HCT116 (cell line): ENCODE measurements around the gene S100G. TPM values are rescaled to one million over a fixed set of nuclear protein-coding genes. Genes with fewer than 3 reads are reported as not detected.

Experiments
- ATAC-seq: fragments of 200-7000 bp; cut with Tn5 transposase; 2 replicates; pipeline ENCODE4 v1.9.1; 2020; ENCODE audit warnings: mild to moderate bottlenecking, moderate library complexity
- BruUV-seq: library from RNA; stranded (reverse); fragments of 400-500 nt; replicated peaks from 2 replicates; lab custom pipeline; 2021; lab: Mats Ljungman, UMichigan
- CTCF ChIA-PET: fragments of 300-600 bp; sonication (Branson Sonifier 250); formaldehyde crosslinking; loops from one replicate; lab custom pipeline; 2021; ENCODE audit warnings: antibody characterized with exemption; lab: Charles Lee
- POLR2A ChIA-PET: fragments of 300-600, 350-600 bp; sonication (Branson Sonifier 250); formaldehyde crosslinking; loops from one replicate; lab custom pipeline; 2021; ENCODE audit warnings: antibody characterized with exemption; lab: Charles Lee
- RAD21 ChIA-PET, 2 experiments: fragments of 300-600 bp; sonication (Branson Sonifier 250); formaldehyde crosslinking; loops; one replicate each; lab custom pipeline; 2023; ENCODE audit warnings: low total read pairs in 2 of 2; ENCODE audit not compliant: uncharacterized antibody in 2 of 2, unreplicated experiment in 2 of 2, low non-redundant PET in 1 of 2; lab: Charles Lee
- DNase-seq: peaks from one replicate; pipeline ENCODE4 v3.0.0-alpha.2; 2010; ENCODE audit warnings: low read depth, low spot score
- H2AFZ ChIP-seq: fragments of 200-600 bp; shearing (Covaris generic), sonication (generic); 2 replicates; pipeline ENCODE4 v1.6.1; 2017; ENCODE audit warnings: low read depth, mixed run types, mixed read lengths, antibody characterized with exemption, low read length; ENCODE audit not compliant: poor library complexity, severe bottlenecking
- H3K27ac ChIP-seq: 2 replicates; pipeline ENCODE4 v1.5.1; 2012; ENCODE audit warnings: low read depth, low read length
- H3K27me3 ChIP-seq: fragments of 200-600 bp; sonication (generic); 2 replicates; pipeline ENCODE4 v1.6.1; 2016; ENCODE audit warnings: mixed run types, low read length, mixed read lengths; ENCODE audit not compliant: insufficient read depth
- H3K36me3 ChIP-seq, 2 experiments: fragments of 200-500 bp in 1 of 2; fragments of 200-600 bp in 1 of 2; sonication (Bioruptor generic) in 1 of 2; sonication (generic) in 1 of 2; 2 replicates each; pipeline versions ENCODE4 v1.5.1 to v1.6.1; 2014 to 2016; ENCODE audit warnings: low read length in 2 of 2, inconsistent platforms in 1 of 2, mixed read lengths in 1 of 2, mixed run types in 1 of 2; ENCODE audit not compliant: insufficient read depth in 2 of 2, control insufficient read depth in 1 of 2
- H3K4me1 ChIP-seq, 2 experiments: fragments of 200-600 bp in 1 of 2; sonication (generic) in 1 of 2; 2 replicates each; pipeline versions ENCODE4 v1.5.1 to v1.6.1; 2012 to 2017; ENCODE audit warnings: low read length in 2 of 2, inconsistent platforms in 1 of 2, mild to moderate bottlenecking in 1 of 2, mixed read lengths in 1 of 2, mixed run types in 1 of 2, moderate library complexity in 1 of 2; ENCODE audit not compliant: insufficient read depth in 2 of 2, control insufficient read depth in 1 of 2
- H3K4me2 ChIP-seq: fragments of 200-600 bp; sonication (generic); 2 replicates; pipeline ENCODE4 v1.6.1; 2017; ENCODE audit warnings: mixed run types, low read length, mixed read lengths
- H3K4me3 ChIP-seq, 2 experiments: fragments of 200-600 bp in 1 of 2; sonication (generic) in 1 of 2; replicated peaks in 1 of 2; 2 replicates each; pipeline ENCODE4 v1.5.1; 2011 to 2016; ENCODE audit warnings: low read length in 2 of 2, control low read depth in 1 of 2, low read depth in 1 of 2, mild to moderate bottlenecking in 1 of 2, mixed read lengths in 1 of 2, mixed run types in 1 of 2
- H3K79me2 ChIP-seq: fragments of 200-600 bp; sonication (generic); 2 replicates; pipeline ENCODE4 v1.6.1; 2017; ENCODE audit warnings: mild to moderate bottlenecking, mixed run types, low read length, moderate library complexity, mixed read lengths; ENCODE audit not compliant: insufficient read depth
- H3K9ac ChIP-seq: fragments of 200-600 bp; sonication (generic); 2 replicates; pipeline ENCODE4 v1.6.1; 2016; ENCODE audit warnings: low read length, mixed read lengths
- H3K9me2 ChIP-seq: fragments of 200-600 bp; sonication (generic), shearing (Covaris generic); 2 replicates; pipeline ENCODE4 v1.6.1; 2017; ENCODE audit warnings: mixed run types, mild to moderate bottlenecking, moderate library complexity; ENCODE audit not compliant: insufficient read depth
- H3K9me3 ChIP-seq, 2 experiments: fragments of 200-500 bp in 1 of 2; fragments of 200-600 bp in 1 of 2; sonication (Bioruptor generic) in 1 of 2; sonication (generic) in 1 of 2; 2 replicates each; pipeline ENCODE4 v1.6.1; 2014 to 2017; ENCODE audit warnings: low read length in 2 of 2, mixed read lengths in 2 of 2, inconsistent platforms in 1 of 2, low read depth in 1 of 2, mild to moderate bottlenecking in 1 of 2, mixed run types in 1 of 2, moderate library complexity in 1 of 2; ENCODE audit not compliant: control insufficient read depth in 1 of 2, insufficient read depth in 1 of 2
- H4K20me1 ChIP-seq: fragments of 200-600 bp; sonication (generic), shearing (Covaris generic); 2 replicates; pipeline ENCODE4 v1.6.1; 2017; ENCODE audit warnings: mixed run types, mild to moderate bottlenecking, moderate library complexity; ENCODE audit not compliant: insufficient read depth
- CEBPB ChIP-seq: IDR thresholded peaks from 2 replicates; pipeline ENCODE4 v1.6.1; 2012; ENCODE audit warnings: low read depth
- ELF1 ChIP-seq: IDR thresholded peaks from 2 replicates; pipeline ENCODE4 v1.6.1; 2012; ENCODE audit warnings: low read depth, borderline replicate concordance
- JUND ChIP-seq: IDR thresholded peaks from 2 replicates; pipeline ENCODE4 v1.6.1; 2012
- SIN3A ChIP-seq: IDR thresholded peaks from 2 replicates; pipeline ENCODE4 v1.6.1; 2012; ENCODE audit warnings: low read depth
- SP1 ChIP-seq: IDR thresholded peaks from 2 replicates; pipeline ENCODE4 v1.6.1; 2012; ENCODE audit warnings: low read depth
- TCF7L2 ChIP-seq: IDR thresholded peaks from 2 replicates; pipeline ENCODE4 v1.7.0; 2011; ENCODE audit warnings: borderline replicate concordance, inconsistent platforms; ENCODE audit not compliant: insufficient read depth, insufficient read length; ENCODE audit errors: extremely low read depth
- ZFX ChIP-seq: fragments of 450-650 bp; IDR thresholded peaks from 2 replicates; pipeline ENCODE4 v1.6.1; 2017
- ZNF274 ChIP-seq: fragments of 200-500 bp; sonication (Bioruptor generic); IDR thresholded peaks from 2 replicates; pipeline ENCODE4 v1.6.1; 2014; ENCODE audit warnings: mild to moderate bottlenecking, low read depth, low read length, inconsistent platforms
- intact Hi-C: fragments of 100-400 bp; cut with micrococcal nuclease; formaldehyde crosslinking; loops from 2 replicates; pipeline ENCODE4 v1.10.0; 2022
- total RNA-seq: library from RNA; stranded (reverse); gene quantifications from one replicate; pipeline ENCODE4 v1.2.1, GENCODE V29; 2021; ENCODE audit not compliant: unreplicated experiment
- TF ChIP-seq, protein P1 (sequence below), 3 experiments: fragments of 200-600 bp in 1 of 3; sonication (generic) in 1 of 3; IDR thresholded peaks in 2 of 3; conservative IDR thresholded peaks in 1 of 3; 2 replicates each; pipeline ENCODE4 v1.5.1; 2012 to 2017; ENCODE audit warnings: low read depth in 2 of 3, low read length in 2 of 3, antibody characterized with exemption in 1 of 3, borderline replicate concordance in 1 of 3, control low read depth in 1 of 3, mild to moderate bottlenecking in 1 of 3, mixed read lengths in 1 of 3, mixed run types in 1 of 3, moderate library complexity in 1 of 3; ENCODE audit not compliant: insufficient read depth in 1 of 3

Gene S100G
- total RNA-seq, 1 experiment from 2014 or later = not detected

DNA sequence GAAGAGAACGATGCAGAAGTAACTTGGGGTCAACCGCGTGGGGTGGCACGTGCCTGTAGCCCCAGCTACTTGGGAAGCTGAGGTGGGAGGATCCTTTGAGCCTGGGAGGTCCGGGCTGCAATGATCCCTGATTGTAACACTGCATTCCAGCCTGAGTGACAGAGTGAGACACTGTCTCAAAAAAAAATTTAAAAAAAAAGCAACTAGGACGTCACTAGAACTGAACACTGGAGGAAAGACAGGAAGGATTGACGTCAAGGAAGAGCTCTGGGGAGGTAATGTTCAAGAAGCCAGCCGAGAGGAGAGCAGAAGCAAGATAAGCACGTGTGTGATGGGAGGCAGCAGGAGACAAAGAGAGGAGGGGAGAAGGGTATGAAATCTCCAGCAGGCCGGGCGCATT lies 28.7 kb downstream of the S100G start:
- ChIA-PET RAD21 (no interaction called here), POLR2A (no interaction called here), CTCF (no interaction called here)
- H3K4me3 ChIP-seq = no peak overlapping the region
- H3K9ac ChIP-seq = no peak overlapping the region
- no peaks in the 10 kb centered on the region for H3K9me2 ChIP-seq
- ATAC-seq (no peak), DNase-seq (no peak)
- no peaks in the 10 kb centered on the region for H3K9me3 ChIP-seq
- H2AFZ ChIP-seq = no peak overlapping the region
- H3K27me3 ChIP-seq = no peaks in the 10 kb centered on the region
- H4K20me1 ChIP-seq = no peaks in the 10 kb centered on the region
- intact Hi-C loops = no loop called here
- BruUV-seq = no TSS peak
- H3K4me1 ChIP-seq = no peaks in the 10 kb centered on the region
- no peak overlapping the region for H3K4me2 ChIP-seq
- H3K36me3 ChIP-seq = no peaks in the 10 kb centered on the region; a peak in 1 of 4 replicates
- no peak overlapping the region for H3K27ac ChIP-seq
- TF ChIP-seq CEBPB = no peak
- no peak for TF ChIP-seq ZFX
- TF ChIP-seq, protein P1, sequence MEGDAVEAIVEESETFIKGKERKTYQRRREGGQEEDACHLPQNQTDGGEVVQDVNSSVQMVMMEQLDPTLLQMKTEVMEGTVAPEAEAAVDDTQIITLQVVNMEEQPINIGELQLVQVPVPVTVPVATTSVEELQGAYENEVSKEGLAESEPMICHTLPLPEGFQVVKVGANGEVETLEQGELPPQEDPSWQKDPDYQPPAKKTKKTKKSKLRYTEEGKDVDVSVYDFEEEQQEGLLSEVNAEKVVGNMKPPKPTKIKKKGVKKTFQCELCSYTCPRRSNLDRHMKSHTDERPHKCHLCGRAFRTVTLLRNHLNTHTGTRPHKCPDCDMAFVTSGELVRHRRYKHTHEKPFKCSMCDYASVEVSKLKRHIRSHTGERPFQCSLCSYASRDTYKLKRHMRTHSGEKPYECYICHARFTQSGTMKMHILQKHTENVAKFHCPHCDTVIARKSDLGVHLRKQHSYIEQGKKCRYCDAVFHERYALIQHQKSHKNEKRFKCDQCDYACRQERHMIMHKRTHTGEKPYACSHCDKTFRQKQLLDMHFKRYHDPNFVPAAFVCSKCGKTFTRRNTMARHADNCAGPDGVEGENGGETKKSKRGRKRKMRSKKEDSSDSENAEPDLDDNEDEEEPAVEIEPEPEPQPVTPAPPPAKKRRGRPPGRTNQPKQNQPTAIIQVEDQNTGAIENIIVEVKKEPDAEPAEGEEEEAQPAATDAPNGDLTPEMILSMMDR (IDR thresholded peaks at IDR 0.05 in 2 of 3, conservative IDR thresholded peaks at IDR 0.05 in 1 of 3; ENCODE audit: borderline replicate concordance in 1 of 3, insufficient read depth in 1 of 3, low read depth in 2 of 3, low read length in 2 of 3) = no peak
- TF ChIP-seq TCF7L2 = no peak
- no peak for TF ChIP-seq ZNF274
- TF ChIP-seq JUND = no peak
- no peak for TF ChIP-seq ELF1
- no peak for TF ChIP-seq SP1
- no peak for TF ChIP-seq SIN3A
- TF ChIP-seq, all 23 proteins: peak for 0
- no peaks in the 10 kb centered on the region for H3K79me2 ChIP-seq
